GM12878 (cell line): ENCODE measurements around the gene MYRF. TPM values are rescaled to one million over a fixed set of nuclear protein-coding genes. Genes with fewer than 3 reads are reported as not detected.

Source experiments
- ATAC-seq: fragments of 200-7000 bp; cut with Tn5 transposase; 3 replicates; pipeline ENCODE4 v1.9.1; 2020; ENCODE audit warnings: mild to moderate bottlenecking, moderate library complexity
- BruUV-seq: library from RNA; stranded (reverse); fragments of 400-500 nt; replicated peaks from 2 replicates; lab custom pipeline; 2021; lab: Mats Ljungman, UMichigan
- CTCF ChIA-PET: fragments of 300-600 bp; sonication (Branson Sonifier 250); formaldehyde crosslinking; extraction: SDS; loops from one replicate; lab custom pipeline; 2021; ENCODE audit warnings: inconsistent platforms; lab: Yijun Ruan, JAX
- POLR2A ChIA-PET: fragments of 350-600 bp; formaldehyde crosslinking; extraction: SDS; loops from one replicate; lab custom pipeline; 2021; ENCODE audit warnings: inconsistent platforms; lab: Charles Lee
- RAD21 ChIA-PET: fragments of 300-600 bp; sonication (Branson Sonifier 250); formaldehyde crosslinking; loops from one replicate; lab custom pipeline; 2023; ENCODE audit warnings: antibody characterized with exemption; ENCODE audit not compliant: unreplicated experiment; lab: Charles Lee
- SMC1A ChIA-PET: fragments of 300-600 bp; sonication (Branson Sonifier 250); formaldehyde crosslinking; loops from one replicate; lab custom pipeline; 2023; ENCODE audit not compliant: unreplicated experiment, uncharacterized antibody; lab: Charles Lee
- DNase-seq: peaks from one replicate; pipeline ENCODE4 v3.0.0-alpha.2; 2011; ENCODE audit warnings: low read depth, low spot score
- FAIRE-seq: peaks from 3 replicates; lab custom pipeline; 2011; peaks lifted over from hg19 to GRCh38; lab: Jason Lieb, UNC
- H2AFZ ChIP-seq: 2 replicates; pipeline ENCODE4 v1.6.0; 2011; ENCODE audit warnings: low read depth, low read length, control low read depth; ENCODE audit not compliant: control insufficient read depth
- H3K27ac ChIP-seq: 2 replicates; pipeline ENCODE4 v1.5.1; 2011; ENCODE audit warnings: control low read depth; ENCODE audit not compliant: control insufficient read depth, insufficient read depth
- H3K27me3 ChIP-seq, 2 experiments: replicated peaks in 1 of 2; 2 replicates each; pipeline versions ENCODE4 v1.6.0 to v1.6.1; 2011; ENCODE audit warnings: low read length in 1 of 2; ENCODE audit not compliant: control insufficient read depth in 2 of 2, insufficient read depth in 2 of 2
- H3K36me3 ChIP-seq, 2 experiments: 2 replicates each; pipeline ENCODE4 v1.5.1; 2011; ENCODE audit warnings: low read length in 1 of 2; ENCODE audit not compliant: control insufficient read depth in 2 of 2, insufficient read depth in 2 of 2
- H3K4me1 ChIP-seq: 2 replicates; pipeline ENCODE4 v1.6.1; 2011; ENCODE audit warnings: mild to moderate bottlenecking, low read length, moderate library complexity, mixed read lengths; ENCODE audit not compliant: control insufficient read depth, insufficient read depth
- H3K4me2 ChIP-seq: 2 replicates; pipeline ENCODE4 v1.6.0; 2011; ENCODE audit warnings: control low read depth; ENCODE audit not compliant: control insufficient read depth, insufficient read depth
- H3K4me3 ChIP-seq: fragments of 200-600 bp; sonication (generic); 2 replicates; pipeline ENCODE4 v1.5.1; 2016
- H3K79me2 ChIP-seq: 2 replicates; pipeline ENCODE4 v1.6.0; 2011; ENCODE audit warnings: low read length; ENCODE audit not compliant: control insufficient read depth, insufficient read depth
- H3K9ac ChIP-seq: 2 replicates; pipeline ENCODE4 v1.8.0; 2011; ENCODE audit warnings: low read length, control low read depth, mixed read lengths; ENCODE audit not compliant: control insufficient read depth, insufficient read depth
- H3K9me3 ChIP-seq: replicated peaks from 3 replicates; pipeline ENCODE4 v1.5.1; 2011; ENCODE audit warnings: mild to moderate bottlenecking, low read length; ENCODE audit not compliant: control insufficient read depth, insufficient read depth
- H4K20me1 ChIP-seq: 2 replicates; pipeline ENCODE4 v1.6.0; 2011; ENCODE audit not compliant: control insufficient read depth, insufficient read depth
- BACH1 ChIP-seq: fragments of 450-650 bp; IDR thresholded peaks from 2 replicates; pipeline ENCODE4 v1.6.1; 2017; ENCODE audit warnings: mild to moderate bottlenecking, borderline replicate concordance
- NR2C1 ChIP-seq: fragments of 450-650 bp; IDR thresholded peaks from 2 replicates; pipeline ENCODE4 v1.6.1; 2017; ENCODE audit warnings: antibody characterized with exemption, mild to moderate bottlenecking, moderate library complexity
- TARDBP ChIP-seq: IDR thresholded peaks from 2 replicates; pipeline ENCODE4 v1.6.1; 2016; ENCODE audit warnings: borderline replicate concordance
- ZNF384 ChIP-seq: IDR thresholded peaks from 2 replicates; pipeline ENCODE4 v1.6.1; 2012; ENCODE audit warnings: low read depth, mild to moderate bottlenecking, low read length, improper control_type of control experiment, borderline replicate concordance
- ZNF592 ChIP-seq: fragments of 450-650 bp; IDR thresholded peaks from 2 replicates; pipeline ENCODE4 v1.6.1; 2017; ENCODE audit warnings: mild to moderate bottlenecking, moderate library complexity
- ZSCAN29 ChIP-seq: fragments of 450-650 bp; IDR thresholded peaks from 2 replicates; pipeline ENCODE4 v1.6.1; 2017; ENCODE audit warnings: mild to moderate bottlenecking, moderate library complexity
- WGBS: methylation state at CpG from one replicate; pipeline ENCODE4 v1.1.6; 2016; ENCODE audit warnings: low lambda C conversion rate; ENCODE audit not compliant: insufficient replicate concordance, insufficient coverage; ENCODE audit errors: missing lambda C conversion rate; 5-methylcytosine and 5-hydroxymethylcytosine counted together
- in situ Hi-C: fragments of 300-500 bp; cut with MboI; formaldehyde crosslinking; loops from 9 replicates; pipeline ENCODE4 v1.14.3; 2018; ENCODE audit warnings: mixed read lengths
- intact Hi-C: fragments of 100-400 bp; cut with micrococcal nuclease; formaldehyde crosslinking; loops from one replicate; pipeline ENCODE4 v1.14.2; 2022; ENCODE audit not compliant: unreplicated experiment
- polyA plus RNA-seq, 11 experiments: library from polyadenylated mRNA; depleted of rRNA in 4 of 11; unstranded in 6 of 11; stranded (reverse) in 5 of 11; fragments of >200 nt; fragmentation: Nextera tagmentation in 4 of 11; fragmentation: Illumina TruSeq in 1 of 11; extraction: Ambion mirVana in 4 of 11; extraction: Trizol in 1 of 11; gene quantifications; 1 replicate in 1 of 11; 2 replicates in 10 of 11; pipeline versions ENCODE4 v1.2.1 to v1.2.3, GENCODE V29; 2011 to 2016; ENCODE audit warnings: inconsistent platforms in 2 of 11, missing spikeins in 2 of 11, low read depth in 1 of 11
- total RNA-seq, 4 experiments: library from RNA; depleted of rRNA in 3 of 4; stranded (reverse); fragments of >200 nt in 3 of 4; fragmentation: Illumina TruSeq in 1 of 4; extraction: Trizol in 1 of 4; gene quantifications; 2 replicates each; pipeline versions ENCODE4 v1.2.1 to v1.2.3, GENCODE V29; 2013 to 2021
- TF ChIP-seq, protein P1 (sequence below): fragments of 450-650 bp; formaldehyde crosslinking; IDR thresholded peaks from 2 replicates; pipeline ENCODE4 v1.4.0; 2020; ENCODE audit warnings: mild to moderate bottlenecking, moderate library complexity

MYRF gene
- total and polyA plus RNA-seq, 10 of the 15 experiments (the other 5 are each of a cell fraction or from before 2014, with no cell fraction given) = 0.27 to 15.6 (median 0.89) TPM

DNA sequence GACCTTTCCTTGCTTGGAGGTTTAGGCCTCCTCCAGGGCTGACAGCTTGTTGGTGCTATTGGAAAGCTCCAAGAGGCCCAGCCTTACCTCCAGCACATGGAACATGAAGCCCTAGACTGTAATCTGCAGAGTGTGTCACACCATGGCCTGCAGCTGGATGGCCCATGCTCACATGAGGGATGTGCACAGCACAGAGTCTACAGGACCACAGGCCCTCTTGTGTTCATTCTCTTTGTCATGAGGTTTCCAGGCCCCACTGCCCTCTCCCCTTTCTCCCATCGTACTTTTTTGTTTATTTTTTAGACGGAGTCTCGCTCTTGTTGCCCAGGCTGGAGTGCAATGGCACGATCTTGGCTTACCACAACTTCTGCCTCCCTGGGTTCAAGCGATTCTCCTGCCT is 54.3 kb downstream of the MYRF start (continued):
- TF ChIP-seq ZNF592 (no peak), BACH1 (no peak), TARDBP (no peak)

GRCh38 chr11:61810671-61811175 is 58.3 kb downstream of the MYRF start:
- H3K79me2 ChIP-seq = peaks cover 12% of the 10 kb centered on the region
- ATAC-seq = no peak
- in situ Hi-C loops (no loop called here), intact Hi-C loops (no loop called here)
- CTCF ChIA-PET = interaction anchor here (0.7 to 10.8 kb wide), 4 partner anchors 13 to 251 kb away, joined by 3 to 141 read pairs (median 4); partner anchors contain the start of gene FEN1
- peaks cover 0 to 8% of the 10 kb centered on the region in 2 experiments; a peak in 2 of 4 replicates for H3K36me3 ChIP-seq
- POLR2A ChIA-PET = no interaction called here
- FAIRE-seq = no peak
- H3K27me3 ChIP-seq = no peaks in the 10 kb centered on the region
- H4K20me1 ChIP-seq = no peaks in the 10 kb centered on the region
- RAD21 ChIA-PET = no interaction called here
- SMC1A ChIA-PET = interaction anchor here (1.4 to 1.9 kb wide), 2 partner anchors 13 to 24 kb away, joined by 3 to 6 read pairs; no protein-coding TSS in a partner anchor
- H3K4me3 ChIP-seq = no peak overlapping the region
- H3K27ac ChIP-seq = no peak overlapping the region
- H3K9me3 ChIP-seq = no peaks in the 10 kb centered on the region
- no peak overlapping the region for H3K4me2 ChIP-seq
- 79% methylated on average over 8 of the region's 8 CpGs for WGBS
- H2AFZ ChIP-seq = no peak overlapping the region
- no peaks in the 10 kb centered on the region; the same call in 1 of the 2 replicates for H3K4me1 ChIP-seq
- DNase-seq = no peak
- BruUV-seq = no TSS peak
- no peak overlapping the region for H3K9ac ChIP-seq
- no peak for TF ChIP-seq NR2C1
- TF ChIP-seq, protein P1, sequence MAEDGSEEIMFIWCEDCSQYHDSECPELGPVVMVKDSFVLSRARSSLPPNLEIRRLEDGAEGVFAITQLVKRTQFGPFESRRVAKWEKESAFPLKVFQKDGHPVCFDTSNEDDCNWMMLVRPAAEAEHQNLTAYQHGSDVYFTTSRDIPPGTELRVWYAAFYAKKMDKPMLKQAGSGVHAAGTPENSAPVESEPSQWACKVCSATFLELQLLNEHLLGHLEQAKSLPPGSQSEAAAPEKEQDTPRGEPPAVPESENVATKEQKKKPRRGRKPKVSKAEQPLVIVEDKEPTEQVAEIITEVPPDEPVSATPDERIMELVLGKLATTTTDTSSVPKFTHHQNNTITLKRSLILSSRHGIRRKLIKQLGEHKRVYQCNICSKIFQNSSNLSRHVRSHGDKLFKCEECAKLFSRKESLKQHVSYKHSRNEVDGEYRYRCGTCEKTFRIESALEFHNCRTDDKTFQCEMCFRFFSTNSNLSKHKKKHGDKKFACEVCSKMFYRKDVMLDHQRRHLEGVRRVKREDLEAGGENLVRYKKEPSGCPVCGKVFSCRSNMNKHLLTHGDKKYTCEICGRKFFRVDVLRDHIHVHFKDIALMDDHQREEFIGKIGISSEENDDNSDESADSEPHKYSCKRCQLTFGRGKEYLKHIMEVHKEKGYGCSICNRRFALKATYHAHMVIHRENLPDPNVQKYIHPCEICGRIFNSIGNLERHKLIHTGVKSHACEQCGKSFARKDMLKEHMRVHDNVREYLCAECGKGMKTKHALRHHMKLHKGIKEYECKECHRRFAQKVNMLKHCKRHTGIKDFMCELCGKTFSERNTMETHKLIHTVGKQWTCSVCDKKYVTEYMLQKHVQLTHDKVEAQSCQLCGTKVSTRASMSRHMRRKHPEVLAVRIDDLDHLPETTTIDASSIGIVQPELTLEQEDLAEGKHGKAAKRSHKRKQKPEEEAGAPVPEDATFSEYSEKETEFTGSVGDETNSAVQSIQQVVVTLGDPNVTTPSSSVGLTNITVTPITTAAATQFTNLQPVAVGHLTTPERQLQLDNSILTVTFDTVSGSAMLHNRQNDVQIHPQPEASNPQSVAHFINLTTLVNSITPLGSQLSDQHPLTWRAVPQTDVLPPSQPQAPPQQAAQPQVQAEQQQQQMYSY (CRISPR knock-in tag) = no peak
- no peak for TF ChIP-seq ZSCAN29
- no peak for TF ChIP-seq ZNF384
